Smooth muscle cell (in vitro differentiated cells): Measurements from ENCODE around the gene HTRA3. TPM values are rescaled to one million over a fixed set of nuclear protein-coding genes. Genes with fewer than 3 reads are reported as not detected.

ENCODE experiments used
- DNase-seq: peaks from one replicate; lab custom pipeline; 2025; ENCODE audit not compliant: unreplicated experiment; lab: John Stamatoyannopoulos, UW
- H2AFZ ChIP-seq: fragments of 200-600 bp; sonication (generic); 2 replicates; pipeline ENCODE4 v1.6.0; 2016; ENCODE audit warnings: antibody characterized with exemption, low read depth, mild to moderate bottlenecking
- H3F3A ChIP-seq: fragments of 200-600 bp; sonication (generic); 2 replicates; pipeline ENCODE4 v1.6.0; 2017; ENCODE audit warnings: antibody characterized with exemption, low read depth
- H3K27ac ChIP-seq: fragments of 200-600 bp; sonication (generic); 2 replicates; pipeline ENCODE4 v1.5.1; 2016; ENCODE audit warnings: low read depth, mild to moderate bottlenecking
- H3K27me3 ChIP-seq: fragments of 200-600 bp; sonication (generic); 2 replicates; pipeline ENCODE4 v1.6.1; 2016; ENCODE audit warnings: low read depth, mild to moderate bottlenecking
- H3K36me3 ChIP-seq: fragments of 200-600 bp; sonication (generic); 2 replicates; pipeline ENCODE4 v1.5.1; 2016; ENCODE audit warnings: low read depth
- H3K4me1 ChIP-seq: fragments of 200-600 bp; sonication (generic); 2 replicates; pipeline ENCODE4 v1.5.1; 2016; ENCODE audit warnings: low read depth
- H3K4me2 ChIP-seq: fragments of 200-600 bp; sonication (generic); 2 replicates; pipeline ENCODE4 v1.6.0; 2016; ENCODE audit warnings: mild to moderate bottlenecking
- H3K4me3 ChIP-seq: fragments of 200-600 bp; sonication (generic); 2 replicates; pipeline ENCODE4 v1.5.1; 2016; ENCODE audit warnings: mild to moderate bottlenecking
- H3K79me2 ChIP-seq: fragments of 200-600 bp; sonication (generic); 2 replicates; pipeline ENCODE4 v1.6.0; 2016; ENCODE audit warnings: low read depth, mild to moderate bottlenecking
- H3K9ac ChIP-seq: fragments of 200-600 bp; sonication (generic); 2 replicates; pipeline ENCODE4 v1.6.0; 2016; ENCODE audit warnings: low read depth
- H3K9me3 ChIP-seq: fragments of 200-600 bp; sonication (generic); replicated peaks from 2 replicates; pipeline ENCODE4 v1.5.1; 2016; ENCODE audit warnings: low read depth
- H4K20me1 ChIP-seq: fragments of 200-600 bp; sonication (generic); 2 replicates; pipeline ENCODE4 v1.6.0; 2016; ENCODE audit warnings: low read depth
- CTCF ChIP-seq: fragments of 200-600 bp; sonication (generic); IDR thresholded peaks from 2 replicates; pipeline ENCODE4 v1.5.1; 2017; ENCODE audit warnings: borderline replicate concordance, mild to moderate bottlenecking, antibody characterized with exemption; ENCODE audit not compliant: insufficient read depth, poor library complexity, severe bottlenecking
- WGBS: methylation state at CpG from one replicate; pipeline ENCODE4 v1.1.7; 2016; ENCODE audit warnings: low lambda C conversion rate; 5-methylcytosine and 5-hydroxymethylcytosine counted together
- polyA plus RNA-seq: library from polyadenylated mRNA; unstranded; fragments of >200 nt; fragmentation: Nextera tagmentation; extraction: Ambion mirVana; gene quantifications from 2 replicates; pipeline ENCODE4 v1.2.1, GENCODE V29; 2016
- total RNA-seq: library from RNA; depleted of rRNA; stranded (reverse); fragments of >200 nt; gene quantifications from 2 replicates; pipeline ENCODE4 v1.2.3, GENCODE V29; 2014

Gene HTRA3
- total and polyA plus RNA-seq, 2 experiments from 2014 or later, result 77.7 to 227 TPM

DNA sequence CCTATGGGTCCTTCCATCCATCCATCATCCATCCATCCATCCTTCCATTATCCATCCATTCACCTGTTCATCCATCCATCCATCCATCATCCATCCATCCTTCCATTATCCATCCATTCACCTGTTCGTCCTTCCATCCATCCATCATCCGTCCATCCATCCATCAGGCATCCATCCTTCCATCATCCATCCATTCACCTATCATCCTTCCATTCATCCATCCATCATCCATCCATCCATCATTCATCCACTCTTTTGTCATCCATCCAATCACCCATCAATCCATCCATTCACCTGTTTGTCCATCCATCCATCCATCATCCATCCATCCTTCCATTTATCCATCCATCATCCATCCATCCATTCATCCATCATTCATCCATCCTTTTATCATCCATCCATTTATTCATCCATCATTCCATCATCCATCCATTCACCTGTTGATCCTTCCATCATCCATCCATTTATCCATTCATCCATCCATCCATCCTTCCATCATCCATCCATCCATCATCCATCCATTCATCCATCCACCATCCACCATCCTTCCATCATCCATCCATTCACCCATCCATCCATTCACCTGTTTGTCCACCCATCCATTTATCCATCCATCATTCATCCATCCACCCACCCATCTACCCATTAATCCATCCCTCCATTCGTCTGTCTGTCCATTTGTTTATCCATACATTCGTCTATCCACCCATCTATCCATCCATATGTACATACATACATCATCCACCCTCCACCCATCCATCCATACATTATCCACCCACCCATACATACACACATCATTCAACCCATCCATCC, 35.7 kb upstream of the HTRA3 start:
- Histone ChIP-seq H3K79me2 (no peaks in the 10 kb centered on the region), H3K27ac (no peak overlapping the region), H4K20me1 (no peaks in the 10 kb centered on the region), H3K9me3 (no peaks in the 10 kb centered on the region), H3K9ac (no peak overlapping the region), H3K4me1 (no peaks in the 10 kb centered on the region), H3K4me2 (no peak overlapping the region), H3K27me3 (no peaks in the 10 kb centered on the region), H3F3A (no peaks in the 10 kb centered on the region), H2AFZ (no peak overlapping the region), H3K4me3 (no peak overlapping the region), H3K36me3 (no peaks in the 10 kb centered on the region)
- WGBS, result 97% methylated on average over 4 of the region's 4 CpGs
- no peak for TF ChIP-seq CTCF
- DNase-seq, result no peak

- H3K27ac ChIP-seq, result no peak overlapping the region
- WGBS, result 100% methylated on average over 1 of the region's 1 CpG
- TF ChIP-seq CTCF, result no peak
- H3F3A ChIP-seq, result no peaks in the 10 kb centered on the region
- H3K4me2 ChIP-seq, result no peak overlapping the region
- no peak overlapping the region for H2AFZ ChIP-seq
- no peak for DNase-seq
- H4K20me1 ChIP-seq, result no peaks in the 10 kb centered on the region
- H3K79me2 ChIP-seq, result no peaks in the 10 kb centered on the region
- H3K4me3 ChIP-seq, result no peak overlapping the region
- H3K9ac ChIP-seq, result no peak overlapping the region
- H3K27me3 ChIP-seq, result no peaks in the 10 kb centered on the region
- H3K4me1 ChIP-seq, result no peaks in the 10 kb centered on the region
- no peaks in the 10 kb centered on the region for H3K36me3 ChIP-seq
- no peaks in the 10 kb centered on the region for H3K9me3 ChIP-seq
Measured at GRCh38 chr4:8234715-8235114, 34.8 kb upstream of the HTRA3 start.

DNA sequence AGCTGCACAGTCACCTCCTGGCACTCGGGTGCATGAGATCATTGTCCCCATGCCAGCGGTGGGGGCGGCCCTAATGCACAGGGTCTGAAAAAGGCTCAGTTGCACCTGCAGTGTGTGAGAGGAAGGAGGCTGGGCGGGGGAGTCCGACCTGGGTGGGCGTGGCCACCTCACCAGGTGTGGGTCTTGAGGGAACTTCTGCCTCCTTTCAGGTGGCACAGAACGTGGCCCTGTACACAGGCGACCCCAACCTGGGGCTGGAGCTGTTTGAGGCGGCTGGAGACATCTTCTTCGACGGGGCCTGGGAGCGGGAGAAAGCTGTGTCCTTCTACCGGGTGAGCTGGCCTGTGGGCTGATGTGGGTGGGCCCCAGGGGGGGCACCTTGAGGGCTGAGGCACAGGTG, 34.3 kb upstream of the HTRA3 start:
- Histone ChIP-seq H3K27me3 (no peaks in the 10 kb centered on the region), H3K27ac (no peak overlapping the region), H4K20me1 (no peaks in the 10 kb centered on the region), H3K4me2 (no peak overlapping the region), H3K36me3 (no peaks in the 10 kb centered on the region), H3K4me3 (no peak overlapping the region), H3K9me3 (no peaks in the 10 kb centered on the region), H3K9ac (no peak overlapping the region), H2AFZ (no peak overlapping the region), H3K79me2 (no peaks in the 10 kb centered on the region), H3F3A (no peaks in the 10 kb centered on the region), H3K4me1 (no peaks in the 10 kb centered on the region)
- no peak for TF ChIP-seq CTCF
- no peak for DNase-seq
- WGBS, result 95% methylated on average over 12 of the region's 13 CpGs

DNA sequence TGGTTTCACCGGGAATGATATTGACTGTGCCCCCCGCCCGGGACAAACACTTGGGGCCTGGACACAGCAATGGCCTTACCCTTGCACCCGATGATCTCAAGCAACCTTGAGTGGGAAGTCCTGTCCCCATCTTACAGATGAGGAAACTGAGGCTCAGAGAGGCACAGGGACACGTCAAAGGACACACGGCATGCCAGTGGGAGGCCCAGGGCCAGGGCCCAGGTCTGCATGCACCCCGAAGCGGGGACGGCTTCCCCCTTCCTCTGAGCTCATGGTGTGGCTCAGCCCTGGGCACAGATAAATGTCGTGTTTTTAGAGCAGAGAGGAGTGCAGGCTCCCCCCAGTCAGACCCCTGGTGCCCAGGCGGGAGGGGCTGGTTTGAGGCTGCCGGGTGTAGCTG, 33.9 kb upstream of the HTRA3 start:
- H3K79me2 ChIP-seq, result no peaks in the 10 kb centered on the region
- H3F3A ChIP-seq, result no peaks in the 10 kb centered on the region
- H3K4me2 ChIP-seq, result no peak overlapping the region
- no peaks in the 10 kb centered on the region for H3K36me3 ChIP-seq
- H2AFZ ChIP-seq, result no peak overlapping the region
- no peak overlapping the region for H3K27ac ChIP-seq
- no peaks in the 10 kb centered on the region for H3K4me1 ChIP-seq
- WGBS, result 93% methylated on average over 12 of the region's 12 CpGs
- no peak overlapping the region for H3K4me3 ChIP-seq
- no peaks in the 10 kb centered on the region for H3K27me3 ChIP-seq
- TF ChIP-seq CTCF, result no peak
- no peak for DNase-seq
- no peaks in the 10 kb centered on the region for H4K20me1 ChIP-seq
- H3K9me3 ChIP-seq, result no peaks in the 10 kb centered on the region
- no peak overlapping the region for H3K9ac ChIP-seq
